ENCODE results near the gene EYS. TPM values are rescaled to one million over a fixed set of nuclear protein-coding genes. Genes with fewer than 3 reads are reported as not detected.

Gene EYS
- total RNA-seq, 1 donor from 2014 or later = not detected

GRCh38 chr6:64912966-64913365, 794.1 kb downstream of the EYS start:
- TF ChIP-seq CTCF (IDR thresholded peaks at IDR 0.05; ENCODE audit: unreplicated experiment) = no peak
- Mint-ChIP-seq H3K27me3 (ENCODE audit: unreplicated experiment) (peaks cover 2% of the 10 kb centered on the region), H3K36me3 (ENCODE audit: low read depth, unreplicated experiment) (no peaks in the 10 kb centered on the region), H3K4me1 (ENCODE audit: unreplicated experiment) (no peaks in the 10 kb centered on the region), H3K9me3 (ENCODE audit: unreplicated experiment) (no peaks in the 10 kb centered on the region), H3K27ac (ENCODE audit: unreplicated experiment) (no peak overlapping the region), H3K4me3 (ENCODE audit: unreplicated experiment) (no peak overlapping the region)
- no peak for DNase-seq (ENCODE audit: low spot score)

- H3K27me3 Mint-ChIP-seq (ENCODE audit: unreplicated experiment) = peaks cover 2% of the 10 kb centered on the region
- DNase-seq (ENCODE audit: low spot score) = no peak
- no peak overlapping the region for H3K4me3 Mint-ChIP-seq (ENCODE audit: unreplicated experiment)
- H3K36me3 Mint-ChIP-seq (ENCODE audit: low read depth, unreplicated experiment) = no peaks in the 10 kb centered on the region
- H3K9me3 Mint-ChIP-seq (ENCODE audit: unreplicated experiment) = peaks cover 5% of the 10 kb centered on the region
- H3K27ac Mint-ChIP-seq (ENCODE audit: unreplicated experiment) = no peak overlapping the region
- no peak for TF ChIP-seq CTCF (IDR thresholded peaks at IDR 0.05; ENCODE audit: unreplicated experiment)
- no peaks in the 10 kb centered on the region for H3K4me1 Mint-ChIP-seq (ENCODE audit: unreplicated experiment)
These were observed 798.9 kb downstream of the EYS start for GRCh38 chr6:64908104-64908503.

GRCh38 chr6:64904616-64905015, 802.4 kb downstream of the EYS start:
- no peak for DNase-seq (ENCODE audit: low spot score)
- H3K27me3 Mint-ChIP-seq (ENCODE audit: unreplicated experiment) = peaks cover 2% of the 10 kb centered on the region
- no peaks in the 10 kb centered on the region for H3K36me3 Mint-ChIP-seq (ENCODE audit: low read depth, unreplicated experiment)
- H3K27ac Mint-ChIP-seq (ENCODE audit: unreplicated experiment) = no peak overlapping the region
- H3K4me1 Mint-ChIP-seq (ENCODE audit: unreplicated experiment) = no peaks in the 10 kb centered on the region
- H3K4me3 Mint-ChIP-seq (ENCODE audit: unreplicated experiment) = no peak overlapping the region
- no peak for TF ChIP-seq CTCF (IDR thresholded peaks at IDR 0.05; ENCODE audit: unreplicated experiment)
- H3K9me3 Mint-ChIP-seq (ENCODE audit: unreplicated experiment) = peaks cover 5% of the 10 kb centered on the region

- H3K4me3 Mint-ChIP-seq (ENCODE audit: unreplicated experiment) = no peak overlapping the region
- DNase-seq (ENCODE audit: low spot score) = no peak
- peaks cover 1% of the 10 kb centered on the region for H3K9me3 Mint-ChIP-seq (ENCODE audit: unreplicated experiment)
- no peak for TF ChIP-seq CTCF (IDR thresholded peaks at IDR 0.05; ENCODE audit: unreplicated experiment)
- H3K27me3 Mint-ChIP-seq (ENCODE audit: unreplicated experiment) = no peaks in the 10 kb centered on the region
- no peaks in the 10 kb centered on the region for H3K4me1 Mint-ChIP-seq (ENCODE audit: unreplicated experiment)
- no peaks in the 10 kb centered on the region for H3K36me3 Mint-ChIP-seq (ENCODE audit: low read depth, unreplicated experiment)
- H3K27ac Mint-ChIP-seq (ENCODE audit: unreplicated experiment) = no peak overlapping the region
These were observed 804.4 kb downstream of the EYS start for GRCh38 chr6:64902596-64902995.

GRCh38 chr6:64896939-64897338, 810.1 kb downstream of the EYS start:
- TF ChIP-seq CTCF (IDR thresholded peaks at IDR 0.05; ENCODE audit: unreplicated experiment) = no peak
- H3K4me3 Mint-ChIP-seq (ENCODE audit: unreplicated experiment) = no peak overlapping the region
- no peaks in the 10 kb centered on the region for H3K9me3 Mint-ChIP-seq (ENCODE audit: unreplicated experiment)
- H3K4me1 Mint-ChIP-seq (ENCODE audit: unreplicated experiment) = no peaks in the 10 kb centered on the region
- no peaks in the 10 kb centered on the region for H3K36me3 Mint-ChIP-seq (ENCODE audit: low read depth, unreplicated experiment)
- no peak overlapping the region for H3K27ac Mint-ChIP-seq (ENCODE audit: unreplicated experiment)
- H3K27me3 Mint-ChIP-seq (ENCODE audit: unreplicated experiment) = no peaks in the 10 kb centered on the region
- no peak for DNase-seq (ENCODE audit: low spot score)

All from endothelial cell (in vitro differentiated cells).